HCT116 (cell line): ENCODE results near the gene NMUR1. TPM values are rescaled to one million over a fixed set of nuclear protein-coding genes. Genes with fewer than 3 reads are reported as not detected.

ENCODE experiments used
- ATAC-seq: fragments of 200-7000 bp; cut with Tn5 transposase; 2 replicates; pipeline ENCODE4 v1.9.1; 2020; ENCODE audit warnings: mild to moderate bottlenecking, moderate library complexity
- BruUV-seq: library from RNA; stranded (reverse); fragments of 400-500 nt; replicated peaks from 2 replicates; lab custom pipeline; 2021; lab: Mats Ljungman, UMichigan
- CTCF ChIA-PET: fragments of 300-600 bp; sonication (Branson Sonifier 250); formaldehyde crosslinking; loops from one replicate; lab custom pipeline; 2021; ENCODE audit warnings: antibody characterized with exemption; lab: Charles Lee
- POLR2A ChIA-PET: fragments of 300-600, 350-600 bp; sonication (Branson Sonifier 250); formaldehyde crosslinking; loops from one replicate; lab custom pipeline; 2021; ENCODE audit warnings: antibody characterized with exemption; lab: Charles Lee
- RAD21 ChIA-PET, 2 experiments: fragments of 300-600 bp; sonication (Branson Sonifier 250); formaldehyde crosslinking; loops; one replicate each; lab custom pipeline; 2023; ENCODE audit warnings: low total read pairs in 2 of 2; ENCODE audit not compliant: uncharacterized antibody in 2 of 2, unreplicated experiment in 2 of 2, low non-redundant PET in 1 of 2; lab: Charles Lee
- DNase-seq: peaks from one replicate; pipeline ENCODE4 v3.0.0-alpha.2; 2010; ENCODE audit warnings: low read depth, low spot score
- H2AFZ ChIP-seq: fragments of 200-600 bp; shearing (Covaris generic), sonication (generic); 2 replicates; pipeline ENCODE4 v1.6.1; 2017; ENCODE audit warnings: low read depth, mixed run types, mixed read lengths, antibody characterized with exemption, low read length; ENCODE audit not compliant: poor library complexity, severe bottlenecking
- H3K27ac ChIP-seq: 2 replicates; pipeline ENCODE4 v1.5.1; 2012; ENCODE audit warnings: low read depth, low read length
- H3K27me3 ChIP-seq: fragments of 200-600 bp; sonication (generic); 2 replicates; pipeline ENCODE4 v1.6.1; 2016; ENCODE audit warnings: mixed run types, low read length, mixed read lengths; ENCODE audit not compliant: insufficient read depth
- H3K36me3 ChIP-seq, 2 experiments: fragments of 200-500 bp in 1 of 2; fragments of 200-600 bp in 1 of 2; sonication (Bioruptor generic) in 1 of 2; sonication (generic) in 1 of 2; 2 replicates each; pipeline versions ENCODE4 v1.5.1 to v1.6.1; 2014 to 2016; ENCODE audit warnings: low read length in 2 of 2, inconsistent platforms in 1 of 2, mixed read lengths in 1 of 2, mixed run types in 1 of 2; ENCODE audit not compliant: insufficient read depth in 2 of 2, control insufficient read depth in 1 of 2
- H3K4me1 ChIP-seq, 2 experiments: fragments of 200-600 bp in 1 of 2; sonication (generic) in 1 of 2; 2 replicates each; pipeline versions ENCODE4 v1.5.1 to v1.6.1; 2012 to 2017; ENCODE audit warnings: low read length in 2 of 2, inconsistent platforms in 1 of 2, mild to moderate bottlenecking in 1 of 2, mixed read lengths in 1 of 2, mixed run types in 1 of 2, moderate library complexity in 1 of 2; ENCODE audit not compliant: insufficient read depth in 2 of 2, control insufficient read depth in 1 of 2
- H3K4me2 ChIP-seq: fragments of 200-600 bp; sonication (generic); 2 replicates; pipeline ENCODE4 v1.6.1; 2017; ENCODE audit warnings: mixed run types, low read length, mixed read lengths
- H3K4me3 ChIP-seq, 2 experiments: fragments of 200-600 bp in 1 of 2; sonication (generic) in 1 of 2; replicated peaks in 1 of 2; 2 replicates each; pipeline ENCODE4 v1.5.1; 2011 to 2016; ENCODE audit warnings: low read length in 2 of 2, control low read depth in 1 of 2, low read depth in 1 of 2, mild to moderate bottlenecking in 1 of 2, mixed read lengths in 1 of 2, mixed run types in 1 of 2
- H3K79me2 ChIP-seq: fragments of 200-600 bp; sonication (generic); 2 replicates; pipeline ENCODE4 v1.6.1; 2017; ENCODE audit warnings: mild to moderate bottlenecking, mixed run types, low read length, moderate library complexity, mixed read lengths; ENCODE audit not compliant: insufficient read depth
- H3K9ac ChIP-seq: fragments of 200-600 bp; sonication (generic); 2 replicates; pipeline ENCODE4 v1.6.1; 2016; ENCODE audit warnings: low read length, mixed read lengths
- H3K9me2 ChIP-seq: fragments of 200-600 bp; sonication (generic), shearing (Covaris generic); 2 replicates; pipeline ENCODE4 v1.6.1; 2017; ENCODE audit warnings: mixed run types, mild to moderate bottlenecking, moderate library complexity; ENCODE audit not compliant: insufficient read depth
- H3K9me3 ChIP-seq, 2 experiments: fragments of 200-500 bp in 1 of 2; fragments of 200-600 bp in 1 of 2; sonication (Bioruptor generic) in 1 of 2; sonication (generic) in 1 of 2; 2 replicates each; pipeline ENCODE4 v1.6.1; 2014 to 2017; ENCODE audit warnings: low read length in 2 of 2, mixed read lengths in 2 of 2, inconsistent platforms in 1 of 2, low read depth in 1 of 2, mild to moderate bottlenecking in 1 of 2, mixed run types in 1 of 2, moderate library complexity in 1 of 2; ENCODE audit not compliant: control insufficient read depth in 1 of 2, insufficient read depth in 1 of 2
- H4K20me1 ChIP-seq: fragments of 200-600 bp; sonication (generic), shearing (Covaris generic); 2 replicates; pipeline ENCODE4 v1.6.1; 2017; ENCODE audit warnings: mixed run types, mild to moderate bottlenecking, moderate library complexity; ENCODE audit not compliant: insufficient read depth
- ATF3 ChIP-seq: IDR thresholded peaks from 2 replicates; pipeline ENCODE4 v1.6.1; 2012
- CBX3 ChIP-seq: IDR thresholded peaks from 2 replicates; pipeline ENCODE4 v1.6.1; 2012; ENCODE audit warnings: low read depth
- CTCF ChIP-seq, 3 experiments: fragments of 200-600 bp in 1 of 3; sonication (generic) in 1 of 3; IDR thresholded peaks in 2 of 3; conservative IDR thresholded peaks in 1 of 3; 2 replicates each; pipeline ENCODE4 v1.5.1; 2012 to 2017; ENCODE audit warnings: low read depth in 2 of 3, low read length in 2 of 3, antibody characterized with exemption in 1 of 3, borderline replicate concordance in 1 of 3, control low read depth in 1 of 3, mild to moderate bottlenecking in 1 of 3, mixed read lengths in 1 of 3, mixed run types in 1 of 3, moderate library complexity in 1 of 3; ENCODE audit not compliant: insufficient read depth in 1 of 3
- EZH2phosphoT487 ChIP-seq: fragments of 200-600 bp; IDR thresholded peaks from 2 replicates; pipeline ENCODE4 v1.6.1; 2018; ENCODE audit warnings: antibody characterized with exemption, borderline replicate concordance
- JUND ChIP-seq: IDR thresholded peaks from 2 replicates; pipeline ENCODE4 v1.6.1; 2012
- POLR2A ChIP-seq: IDR thresholded peaks from 2 replicates; pipeline ENCODE4 v1.7.0; 2011; ENCODE audit warnings: borderline replicate concordance; ENCODE audit not compliant: insufficient read depth, insufficient read length; ENCODE audit errors: extremely low read depth
- RAD21 ChIP-seq: IDR thresholded peaks from 2 replicates; pipeline ENCODE4 v1.6.1; 2012; ENCODE audit warnings: low read depth, mild to moderate bottlenecking
- SP1 ChIP-seq: IDR thresholded peaks from 2 replicates; pipeline ENCODE4 v1.6.1; 2012; ENCODE audit warnings: low read depth
- SRF ChIP-seq: IDR thresholded peaks from 2 replicates; pipeline ENCODE4 v1.6.1; 2012; ENCODE audit warnings: low read depth
- ZFX ChIP-seq: fragments of 450-650 bp; IDR thresholded peaks from 2 replicates; pipeline ENCODE4 v1.6.1; 2017
- ZNF274 ChIP-seq: fragments of 200-500 bp; sonication (Bioruptor generic); IDR thresholded peaks from 2 replicates; pipeline ENCODE4 v1.6.1; 2014; ENCODE audit warnings: mild to moderate bottlenecking, low read depth, low read length, inconsistent platforms
- intact Hi-C: fragments of 100-400 bp; cut with micrococcal nuclease; formaldehyde crosslinking; loops from 2 replicates; pipeline ENCODE4 v1.10.0; 2022
- total RNA-seq: library from RNA; stranded (reverse); gene quantifications from one replicate; pipeline ENCODE4 v1.2.1, GENCODE V29; 2021; ENCODE audit not compliant: unreplicated experiment

The NMUR1 gene
- total RNA-seq, 1 experiment from 2014 or later, result not detected

GRCh38 chr2:231557571-231558217 is 27.4 kb upstream of the NMUR1 start:
- no peaks in the 10 kb centered on the region for H3K79me2 ChIP-seq
- H3K9me3 ChIP-seq, result no peaks in the 10 kb centered on the region
- no TSS peak for BruUV-seq
- RAD21 ChIA-PET, result interaction anchor here in 1 of 2 experiments (1.1 kb wide), 1 partner anchor 44 kb away, joined by 3 read pairs; no protein-coding TSS in a partner anchor
- H3K27me3 ChIP-seq, result no peaks in the 10 kb centered on the region
- intact Hi-C loops, result loop anchor here (2.0 to 5.0 kb wide), 2 partner anchors 75 to 330 kb away; no protein-coding TSS in a partner anchor
- H3K4me3 ChIP-seq, result no peak overlapping the region
- H3K9ac ChIP-seq, result no peak overlapping the region
- H3K4me1 ChIP-seq, result no peaks in the 10 kb centered on the region
- H3K36me3 ChIP-seq, result no peaks in the 10 kb centered on the region
- POLR2A ChIA-PET, result no interaction called here
- peak; percentile 88 for ATAC-seq
- H3K4me2 ChIP-seq, result no peak overlapping the region
- TF ChIP-seq CTCF (IDR thresholded peaks at IDR 0.05 in 2 of 3, conservative IDR thresholded peaks at IDR 0.05 in 1 of 3; ENCODE audit: borderline replicate concordance in 1 of 3, insufficient read depth in 1 of 3, low read depth in 2 of 3, low read length in 2 of 3), result peak; percentile 73 to 82 (median 77)
- TF ChIP-seq SP1, result no peak
- TF ChIP-seq RAD21, result peak; percentile 87
- no peaks in the 10 kb centered on the region for H3K9me2 ChIP-seq
- peak overlapping the region; percentile 38 for H2AFZ ChIP-seq
- H4K20me1 ChIP-seq, result no peaks in the 10 kb centered on the region
- CTCF ChIA-PET, result interaction anchor here (1.0 to 1.6 kb wide), 2 partner anchors 77 to 157 kb away, joined by 3 to 4 read pairs; no protein-coding TSS in a partner anchor
- DNase-seq, result peak; percentile 61
- H3K27ac ChIP-seq, result no peak overlapping the region

- Histone ChIP-seq H3K4me1 (no peaks in the 10 kb centered on the region), H3K36me3 (no peaks in the 10 kb centered on the region), H4K20me1 (no peaks in the 10 kb centered on the region), H3K4me3 (no peak overlapping the region), H3K9me2 (no peaks in the 10 kb centered on the region), H2AFZ (no peak overlapping the region), H3K4me2 (no peak overlapping the region), H3K9me3 (no peaks in the 10 kb centered on the region), H3K27me3 (no peaks in the 10 kb centered on the region), H3K79me2 (no peaks in the 10 kb centered on the region), H3K27ac (no peak overlapping the region), H3K9ac (no peak overlapping the region)
- BruUV-seq, result no TSS peak
- POLR2A ChIA-PET, result no interaction called here
- intact Hi-C loops, result loop anchor here (5.0 kb wide), 1 partner anchor 330 kb away; no protein-coding TSS in a partner anchor
- CTCF ChIA-PET, result interaction anchor here (2.1 kb wide), 1 partner anchor 74 kb away, joined by 6 read pairs; no protein-coding TSS in a partner anchor
- no peak for ATAC-seq
- TF ChIP-seq JUND (no peak), SRF (no peak), ZNF274 (no peak), POLR2A (no peak), ATF3 (no peak), EZH2phosphoT487 (no peak), ZFX (no peak), CTCF (IDR thresholded peaks at IDR 0.05 in 2 of 3, conservative IDR thresholded peaks at IDR 0.05 in 1 of 3; ENCODE audit: borderline replicate concordance in 1 of 3, insufficient read depth in 1 of 3, low read depth in 2 of 3, low read length in 2 of 3) (no peak), CBX3 (no peak)
- RAD21 ChIA-PET, result no interaction called here
- no peak for DNase-seq
Observed at GRCh38 chr2:231556981-231557380, 26.7 kb upstream of the NMUR1 start.
